AG04450 (cell line): ENCODE measurements around the gene KNSTRN. TPM values are rescaled to one million over a fixed set of nuclear protein-coding genes. Genes with fewer than 3 reads are reported as not detected.

Source experiments
- CTCF ChIA-PET: fragments of 300-600, 350-600 bp; formaldehyde crosslinking; extraction: SDS; loops from one replicate; lab custom pipeline; 2022; ENCODE audit warnings: antibody characterized with exemption, inconsistent platforms; lab: Charles Lee
- POLR2A ChIA-PET: fragments of 350-600 bp; formaldehyde crosslinking; extraction: SDS; loops from one replicate; lab custom pipeline; 2021; ENCODE audit warnings: antibody characterized with exemption, inconsistent platforms; lab: Yijun Ruan, JAX
- DNase-seq: peaks from one replicate; pipeline ENCODE4 v3.0.0-alpha.2; 2011; ENCODE audit warnings: low read depth, low spot score
- H3K27ac ChIP-seq: one replicate; pipeline ENCODE4 v1.5.1; 2012; ENCODE audit warnings: low read depth, low read length, control low read depth
- H3K27me3 ChIP-seq: one replicate; pipeline ENCODE4 v1.6.0; 2012; ENCODE audit warnings: low read length; ENCODE audit not compliant: control insufficient read depth, insufficient read depth
- H3K4me3 ChIP-seq: 2 replicates; pipeline ENCODE4 v1.5.1; 2011; ENCODE audit warnings: mild to moderate bottlenecking, low read depth, low read length, control low read depth
- H3K9me3 ChIP-seq: 2 replicates; pipeline ENCODE4 v1.5.1; 2012; ENCODE audit warnings: low read length; ENCODE audit not compliant: control insufficient read depth, insufficient read depth
- CTCF ChIP-seq: IDR thresholded peaks from 2 replicates; pipeline ENCODE4 v1.5.1; 2011; ENCODE audit warnings: low read depth, low read length, control low read depth, inconsistent platforms
- polyA plus RNA-seq: library from polyadenylated mRNA; depleted of rRNA; stranded (reverse); fragments of >200 nt; gene quantifications from 2 replicates; pipeline ENCODE4 v1.2.3, GENCODE V29; 2011

Gene KNSTRN
- polyA plus RNA-seq, 1 experiment: 18.2 TPM

GRCh38 chr15:40436892-40437751 lies 54.6 kb downstream of the KNSTRN start:
- H3K9me3 ChIP-seq: no peaks in the 10 kb centered on the region; the same call in 1 of the 2 replicates
- ChIA-PET CTCF (interaction anchor here (1.1 kb wide), 1 partner anchor 14 kb away, joined by 6 read pairs; no protein-coding TSS in a partner anchor), POLR2A (no interaction called here)
- no peak overlapping the region for H3K27ac ChIP-seq
- no peak for DNase-seq
- peaks cover 68% of the 10 kb centered on the region for H3K27me3 ChIP-seq
- H3K4me3 ChIP-seq: peak overlapping the region; percentile 47
- no peak for TF ChIP-seq CTCF

- H3K27ac ChIP-seq: no peak overlapping the region
- H3K4me3 ChIP-seq: no peak overlapping the region
- H3K9me3 ChIP-seq: no peaks in the 10 kb centered on the region; the same call in 1 of the 2 replicates
- peaks cover 64% of the 10 kb centered on the region for H3K27me3 ChIP-seq
- ChIA-PET POLR2A (no interaction called here), CTCF (interaction anchor here (1.1 kb wide), 1 partner anchor 15 kb away, joined by 6 read pairs; no protein-coding TSS in a partner anchor)
- no peak for DNase-seq
- no peak for TF ChIP-seq CTCF
Observed at GRCh38 chr15:40437752-40438687, 55.5 kb downstream of the KNSTRN start.

- Histone ChIP-seq H3K27ac (no peak overlapping the region), H3K9me3 (no peaks in the 10 kb centered on the region; the same call in 1 of the 2 replicates), H3K4me3 (no peak overlapping the region), H3K27me3 (peaks cover 58% of the 10 kb centered on the region)
- TF ChIP-seq CTCF: no peak
- CTCF ChIA-PET: no interaction called here
- POLR2A ChIA-PET: no interaction called here
- no peak for DNase-seq
Observed at GRCh38 chr15:40438712-40439111, 56.2 kb downstream of the KNSTRN start.

- Histone ChIP-seq H3K27ac (no peak overlapping the region), H3K9me3 (no peaks in the 10 kb centered on the region; the same call in 1 of the 2 replicates), H3K4me3 (peak overlapping the region; percentile 62), H3K27me3 (peaks cover 50% of the 10 kb centered on the region)
- DNase-seq: no peak
- ChIA-PET POLR2A (interaction anchor here (1.7 to 1.8 kb wide), 2 partner anchors 30 to 34 kb away, joined by 4 to 8 read pairs; partner anchors contain the start of gene IVD), CTCF (interaction anchor here (0.8 to 1.4 kb wide), 4 partner anchors 71 to 675 kb away, joined by 3 to 5 read pairs (median 4); no protein-coding TSS in a partner anchor)
- no peak for TF ChIP-seq CTCF
Observed at GRCh38 chr15:40439461-40439959, 57.0 kb downstream of the KNSTRN start.
